Neuron (in vitro differentiated cells): Measurements from ENCODE around the gene CCL2.
A peak's percentile ranks its signal among the peaks of the same experiment; 100 is the strongest.

Experiments
- H2AFZ ChIP-seq: one replicate; pipeline ENCODE4 v1.6.1; 2013; ENCODE audit warnings: low read depth, mild to moderate bottlenecking, inconsistent platforms, low read length, moderate library complexity
- H3K27me3 ChIP-seq: one replicate; pipeline ENCODE4 v1.6.1; 2013; ENCODE audit warnings: low read length; ENCODE audit not compliant: insufficient read depth
- H3K36me3 ChIP-seq: one replicate; pipeline ENCODE4 v1.6.1; 2013; ENCODE audit warnings: low read length; ENCODE audit not compliant: insufficient read depth
- H3K4me1 ChIP-seq: one replicate; pipeline ENCODE4 v1.6.1; 2013; ENCODE audit warnings: low read length; ENCODE audit not compliant: insufficient read depth
- H3K4me3 ChIP-seq: 2 replicates; pipeline ENCODE4 v1.5.1; 2013; ENCODE audit warnings: mild to moderate bottlenecking, low read length, moderate library complexity
- H3K9me3 ChIP-seq: one replicate; pipeline ENCODE4 v1.6.1; 2013; ENCODE audit warnings: low read length

The CCL2 gene

GRCh38 chr17:34254651-34255380 is at the start of gene CCL2:
TSS of gene CCL2 (plus strand) at chr17:34255285. CDS start at chr17:34255350, 65 bp downstream.
- peak within 1 kb of the TSS; percentile 51 for H2AFZ ChIP-seq
- H3K9me3 ChIP-seq = no peaks in the 10 kb centered on the region
- peak within 1 kb of the TSS; percentile 20 for H3K4me3 ChIP-seq
- H3K36me3 ChIP-seq = no peaks in the 10 kb centered on the region
- H3K27me3 ChIP-seq = no peaks in the 10 kb centered on the region
- H3K4me1 ChIP-seq = peaks cover 8% of the 10 kb centered on the region

- H3K9me3 ChIP-seq = no peaks in the 10 kb centered on the region
- no peak overlapping the region for H2AFZ ChIP-seq
- no peak overlapping the region for H3K4me3 ChIP-seq
- H3K27me3 ChIP-seq = no peaks in the 10 kb centered on the region
- no peaks in the 10 kb centered on the region for H3K4me1 ChIP-seq
- no peaks in the 10 kb centered on the region for H3K36me3 ChIP-seq
These were observed 49.7 kb upstream of the CCL2 start for GRCh38 chr17:34205401-34205800.

- Histone ChIP-seq H3K4me1 (no peaks in the 10 kb centered on the region), H3K36me3 (no peaks in the 10 kb centered on the region), H2AFZ (no peak overlapping the region), H3K9me3 (no peaks in the 10 kb centered on the region), H3K27me3 (no peaks in the 10 kb centered on the region), H3K4me3 (no peak overlapping the region)
These were observed 48.5 kb upstream of the CCL2 start for GRCh38 chr17:34206569-34206968.

GRCh38 chr17:34207572-34207971 is 47.5 kb upstream of the CCL2 start:
- no peaks in the 10 kb centered on the region for H3K36me3 ChIP-seq
- H3K9me3 ChIP-seq = no peaks in the 10 kb centered on the region
- H3K4me1 ChIP-seq = no peaks in the 10 kb centered on the region
- H2AFZ ChIP-seq = no peak overlapping the region
- no peak overlapping the region for H3K4me3 ChIP-seq
- H3K27me3 ChIP-seq = no peaks in the 10 kb centered on the region

GRCh38 chr17:34218748-34219147 is 36.3 kb upstream of the CCL2 start:
- H3K36me3 ChIP-seq = no peaks in the 10 kb centered on the region
- H3K4me3 ChIP-seq = no peak overlapping the region
- H3K4me1 ChIP-seq = no peaks in the 10 kb centered on the region
- no peaks in the 10 kb centered on the region for H3K9me3 ChIP-seq
- no peaks in the 10 kb centered on the region for H3K27me3 ChIP-seq
- H2AFZ ChIP-seq = no peak overlapping the region

- Histone ChIP-seq H2AFZ (no peak overlapping the region), H3K4me1 (no peaks in the 10 kb centered on the region), H3K27me3 (no peaks in the 10 kb centered on the region), H3K36me3 (no peaks in the 10 kb centered on the region), H3K4me3 (no peak overlapping the region), H3K9me3 (no peaks in the 10 kb centered on the region)
These were observed 35.7 kb upstream of the CCL2 start for GRCh38 chr17:34219405-34219804.

GRCh38 chr17:34220045-34220751 is 34.9 kb upstream of the CCL2 start:
- Histone ChIP-seq H2AFZ (no peak overlapping the region), H3K4me1 (no peaks in the 10 kb centered on the region), H3K4me3 (no peak overlapping the region), H3K27me3 (no peaks in the 10 kb centered on the region), H3K36me3 (no peaks in the 10 kb centered on the region), H3K9me3 (no peaks in the 10 kb centered on the region)

- Histone ChIP-seq H3K4me1 (no peaks in the 10 kb centered on the region), H3K27me3 (no peaks in the 10 kb centered on the region), H3K36me3 (no peaks in the 10 kb centered on the region), H3K9me3 (no peaks in the 10 kb centered on the region), H2AFZ (no peak overlapping the region), H3K4me3 (no peak overlapping the region)
These were observed 34.2 kb upstream of the CCL2 start for GRCh38 chr17:34220752-34221395.

- Histone ChIP-seq H3K4me3 (no peak overlapping the region), H3K27me3 (no peaks in the 10 kb centered on the region), H3K4me1 (no peaks in the 10 kb centered on the region), H3K9me3 (no peaks in the 10 kb centered on the region), H2AFZ (no peak overlapping the region), H3K36me3 (no peaks in the 10 kb centered on the region)
These were observed 33.7 kb upstream of the CCL2 start for GRCh38 chr17:34221411-34221810.

GRCh38 chr17:34222722-34223497 is 32.2 kb upstream of the CCL2 start:
- H3K9me3 ChIP-seq = no peaks in the 10 kb centered on the region
- no peaks in the 10 kb centered on the region for H3K27me3 ChIP-seq
- no peaks in the 10 kb centered on the region for H3K4me1 ChIP-seq
- no peak overlapping the region for H2AFZ ChIP-seq
- H3K4me3 ChIP-seq = no peak overlapping the region
- no peaks in the 10 kb centered on the region for H3K36me3 ChIP-seq

GRCh38 chr17:34225046-34225445 is 30.0 kb upstream of the CCL2 start:
- H2AFZ ChIP-seq = no peak overlapping the region
- H3K9me3 ChIP-seq = no peaks in the 10 kb centered on the region
- no peaks in the 10 kb centered on the region for H3K36me3 ChIP-seq
- H3K27me3 ChIP-seq = no peaks in the 10 kb centered on the region
- no peaks in the 10 kb centered on the region for H3K4me1 ChIP-seq
- H3K4me3 ChIP-seq = no peak overlapping the region

GRCh38 chr17:34226011-34226743 is 28.9 kb upstream of the CCL2 start:
- no peaks in the 10 kb centered on the region for H3K36me3 ChIP-seq
- no peak overlapping the region for H3K4me3 ChIP-seq
- no peaks in the 10 kb centered on the region for H3K27me3 ChIP-seq
- no peaks in the 10 kb centered on the region for H3K4me1 ChIP-seq
- no peak overlapping the region for H2AFZ ChIP-seq
- H3K9me3 ChIP-seq = no peaks in the 10 kb centered on the region
